GM18951 (cell line): Measurements from ENCODE around the gene GABBR2.

Experiments used
- POLR2A ChIP-seq: IDR thresholded peaks from 4 replicates; pipeline ENCODE4 v1.6.1; 2011; ENCODE audit warnings: mild to moderate bottlenecking; ENCODE audit not compliant: insufficient read length, insufficient read depth; ENCODE audit errors: extremely low read depth
- in situ Hi-C: fragments of 300-500 bp; cut with MboI; formaldehyde crosslinking; loops from one replicate; pipeline ENCODE4 v1.12.0; 2022; ENCODE audit warnings: low sequenced_read_pairs, mixed read lengths, inconsistent platforms; ENCODE audit not compliant: unreplicated experiment

Gene GABBR2

DNA sequence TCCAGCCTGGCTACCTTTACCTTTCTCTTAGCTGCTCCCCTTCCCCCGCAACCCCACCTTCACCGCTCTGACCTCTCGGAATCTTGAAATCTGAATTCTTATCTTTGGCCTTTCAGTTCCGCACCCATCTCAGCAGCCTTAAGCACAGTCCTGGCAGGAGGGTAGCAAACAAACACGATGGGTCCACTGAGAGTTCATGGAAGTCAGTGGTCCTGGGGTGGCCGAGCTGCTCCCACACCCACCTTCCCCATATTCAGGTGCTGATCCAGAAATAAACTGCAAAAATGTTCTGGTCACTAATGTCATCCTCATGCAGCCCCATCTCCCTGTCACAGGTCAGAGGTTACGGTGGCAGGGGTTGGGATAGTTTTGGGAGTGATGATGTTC lies 393.7 kb downstream of the GABBR2 start:
- in situ Hi-C loops, result loop anchor here (25.0 kb wide), 1 partner anchor 472 kb away; the partner anchor contains the start of gene ANKS6
- no peak for TF ChIP-seq POLR2A

DNA sequence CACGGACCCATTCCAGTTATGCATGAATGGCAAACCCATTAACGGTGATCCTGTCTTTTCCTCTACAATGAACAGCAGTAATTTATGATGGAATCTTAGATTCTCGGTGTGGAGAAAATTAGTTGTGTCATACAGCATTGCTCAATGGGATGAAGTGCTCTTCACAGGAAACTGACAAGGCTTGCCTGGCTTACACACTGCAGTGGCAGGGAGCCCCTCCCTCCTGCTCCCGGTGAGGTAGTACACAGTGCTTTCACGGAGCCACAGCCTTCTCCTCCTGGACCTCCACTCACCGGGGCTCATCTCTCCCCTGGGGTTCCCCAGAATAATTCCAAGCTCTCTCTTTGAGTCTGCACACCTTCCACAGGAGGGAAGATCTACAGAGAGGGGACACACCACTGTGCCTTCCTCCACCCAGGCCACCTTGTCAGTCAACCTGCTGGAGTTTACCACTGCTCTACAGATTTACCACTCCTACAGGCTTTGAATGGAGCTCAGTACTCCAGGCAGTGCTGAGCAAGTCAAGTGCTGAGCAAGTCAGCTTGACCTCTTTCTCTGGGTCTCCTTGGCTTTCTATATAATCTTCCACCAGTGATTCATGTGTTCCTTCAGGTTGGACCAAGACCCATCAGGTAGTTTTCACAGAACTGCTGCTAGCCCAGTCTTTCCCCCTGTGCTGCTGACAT lies 394.2 kb downstream of the GABBR2 start:
- in situ Hi-C loops, result loop anchor here (25.0 kb wide), 1 partner anchor 473 kb away; the partner anchor contains the start of gene ANKS6
- no peak for TF ChIP-seq POLR2A

DNA sequence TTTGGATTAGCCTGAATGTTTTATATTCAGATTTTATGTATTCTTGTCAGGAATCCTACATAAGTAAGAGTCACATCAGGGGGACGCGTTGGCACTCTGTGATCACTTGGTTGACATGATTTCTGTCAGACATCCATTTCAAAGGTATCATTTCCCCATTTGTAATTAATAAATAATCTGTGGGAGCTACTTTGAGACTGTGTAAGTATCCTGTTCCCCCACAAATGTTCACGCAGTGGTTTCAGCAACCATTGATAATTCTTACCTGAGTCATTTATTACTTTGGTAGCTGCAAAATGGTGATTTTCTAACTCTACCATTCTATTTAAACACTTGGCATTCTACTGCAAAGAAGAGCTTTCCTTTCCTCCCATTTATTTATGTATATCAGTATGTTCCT lies 396.4 kb downstream of the GABBR2 start:
- in situ Hi-C loops, result loop anchor here (25.0 kb wide), 1 partner anchor 475 kb away; the partner anchor contains the start of gene ANKS6
- TF ChIP-seq POLR2A, result no peak

DNA sequence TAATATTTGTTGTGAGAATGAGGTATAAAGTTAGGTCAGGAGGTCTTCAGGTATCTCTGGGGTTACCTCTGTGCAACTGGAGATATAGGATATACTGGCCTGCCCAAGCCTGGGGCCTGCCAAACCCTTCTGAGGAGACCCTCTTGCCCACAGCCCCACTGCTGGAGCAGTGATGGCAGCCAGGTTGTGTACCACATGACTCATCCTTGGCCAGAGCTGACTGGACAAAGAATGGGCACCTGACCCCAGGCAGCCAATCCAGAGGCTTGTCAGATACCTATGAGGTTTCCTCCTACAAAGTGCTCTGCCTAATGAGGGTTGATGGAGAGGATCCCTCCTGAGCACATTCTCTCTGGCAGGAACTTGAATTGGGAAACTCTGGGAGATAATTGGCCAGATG lies 397.2 kb downstream of the GABBR2 start:
- no peak for TF ChIP-seq POLR2A
- in situ Hi-C loops, result loop anchor here (25.0 kb wide), 1 partner anchor 476 kb away; the partner anchor contains the start of gene ANKS6

DNA sequence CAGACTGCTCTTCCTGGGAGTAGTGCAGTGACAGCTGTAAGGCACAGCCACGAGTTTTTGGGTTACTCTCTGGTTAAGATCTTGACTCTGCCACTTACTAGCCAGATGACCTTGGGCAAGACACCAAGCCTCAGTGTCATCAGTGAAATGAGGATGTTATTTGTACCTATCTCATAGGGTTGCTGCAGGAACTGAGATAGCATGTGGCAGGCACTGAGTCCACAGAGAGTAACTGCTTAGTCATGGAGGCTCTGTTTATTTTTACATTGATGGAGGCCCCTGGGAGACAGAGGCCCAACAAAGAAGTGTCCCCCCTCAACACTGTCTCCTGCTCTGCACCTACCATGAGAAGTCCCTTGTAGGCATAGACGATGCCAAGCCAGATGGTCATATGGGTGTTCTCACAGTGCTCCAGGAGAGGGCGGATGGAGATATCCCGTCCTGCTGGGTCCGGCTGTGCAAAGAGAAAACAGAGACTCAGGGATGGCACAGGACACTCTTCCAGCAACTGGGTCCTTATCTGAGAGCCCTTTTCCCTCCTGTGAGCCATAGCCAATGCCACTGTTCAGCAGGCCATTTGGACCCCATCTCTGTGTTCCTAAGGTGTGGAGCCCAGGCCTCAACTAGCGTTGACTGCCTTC lies 397.9 kb downstream of the GABBR2 start:
- in situ Hi-C loops, result loop anchor here (25.0 kb wide), 1 partner anchor 476 kb away; the partner anchor contains the start of gene ANKS6

DNA sequence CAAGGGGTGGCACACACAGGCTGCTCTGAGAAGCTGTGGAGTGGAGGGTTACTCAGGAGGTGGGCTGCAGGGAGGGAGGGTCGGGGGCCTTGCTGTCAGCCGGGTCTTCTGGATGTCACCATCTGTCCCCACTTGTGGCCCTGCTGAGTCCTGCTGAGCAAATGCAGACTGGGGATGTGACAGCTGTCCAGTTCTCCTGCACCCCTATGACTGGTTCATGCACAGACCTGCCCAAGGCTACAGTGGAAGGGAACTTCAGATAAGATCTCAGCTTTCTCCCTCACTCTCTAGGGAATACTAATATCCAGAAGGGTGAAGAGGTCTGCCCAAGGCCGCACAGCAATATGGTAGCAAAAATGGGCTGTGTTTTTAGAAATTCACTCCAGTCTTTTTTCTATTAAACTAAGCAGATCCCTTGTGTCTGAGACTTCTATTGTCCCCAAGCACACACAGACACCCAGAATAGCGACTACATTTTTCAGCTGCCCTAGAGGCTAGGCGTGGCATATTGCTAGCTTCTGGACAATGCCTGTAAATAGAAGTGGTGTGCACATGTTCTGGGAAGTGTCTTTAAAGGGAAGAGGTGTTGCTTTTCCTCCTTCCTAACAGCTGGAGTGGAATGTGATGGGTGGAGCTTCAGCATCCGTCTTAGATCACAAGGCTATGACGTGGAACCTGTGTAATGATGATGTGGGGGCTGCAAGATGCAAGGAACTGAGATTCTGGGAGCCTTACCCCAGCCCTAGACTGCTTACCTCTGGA lies 402.2 kb downstream of the GABBR2 start:
- no peak for TF ChIP-seq POLR2A
- in situ Hi-C loops, result loop anchor here (25.0 kb wide), 1 partner anchor 481 kb away; the partner anchor contains the start of gene ANKS6

More for the DNA sequence above, 397.9 kb downstream of the GABBR2 start:
- no peak for TF ChIP-seq POLR2A

DNA sequence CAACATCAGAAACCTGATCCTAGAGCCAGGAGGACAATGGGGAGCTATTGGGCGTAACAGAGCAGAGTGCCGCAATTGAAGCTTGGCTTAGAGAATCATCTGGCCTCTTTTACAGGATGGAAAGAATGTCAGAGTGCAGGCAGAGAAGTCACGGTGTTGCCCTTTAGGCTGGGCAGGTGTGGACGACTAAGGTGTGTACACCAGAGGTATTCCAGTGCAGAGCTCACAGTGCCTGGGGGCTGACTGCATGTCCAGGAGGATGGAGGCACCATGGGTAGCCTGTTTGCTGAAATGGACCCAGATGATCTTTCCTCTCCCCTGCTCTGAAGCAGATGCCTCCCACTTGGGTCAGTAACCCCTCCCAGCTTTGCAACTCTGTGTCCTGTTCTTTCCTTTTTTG lies 404.4 kb downstream of the GABBR2 start:
- no peak for TF ChIP-seq POLR2A
- in situ Hi-C loops, result loop anchor here (25.0 kb wide), 1 partner anchor 483 kb away; the partner anchor contains the start of gene ANKS6

DNA sequence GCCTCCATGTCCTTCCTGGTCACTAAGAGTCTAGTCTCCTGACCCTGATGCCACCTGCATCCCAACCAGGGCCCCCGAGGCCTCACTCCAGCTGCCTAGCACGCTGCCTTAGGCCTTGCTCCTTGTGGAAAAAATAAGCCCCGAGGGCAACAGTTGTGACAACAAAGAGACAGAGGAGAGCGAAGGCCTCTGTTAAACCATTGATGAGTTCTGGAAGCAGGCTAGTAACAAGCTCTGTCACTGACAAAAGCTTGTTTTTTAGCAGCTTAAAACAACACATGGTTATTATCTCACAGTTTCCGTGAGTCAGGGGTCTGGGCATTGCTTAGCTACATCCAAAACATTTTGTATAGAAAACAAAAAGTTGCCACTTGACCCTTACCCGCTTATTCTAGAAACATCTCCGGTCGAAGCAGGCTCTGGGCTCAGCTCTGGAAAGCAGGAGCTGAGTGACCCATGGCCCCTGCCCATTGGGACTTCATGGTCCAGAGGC lies 405.1 kb downstream of the GABBR2 start:
- no peak for TF ChIP-seq POLR2A
- in situ Hi-C loops, result loop anchor here (25.0 kb wide), 1 partner anchor 484 kb away; the partner anchor contains the start of gene ANKS6

DNA sequence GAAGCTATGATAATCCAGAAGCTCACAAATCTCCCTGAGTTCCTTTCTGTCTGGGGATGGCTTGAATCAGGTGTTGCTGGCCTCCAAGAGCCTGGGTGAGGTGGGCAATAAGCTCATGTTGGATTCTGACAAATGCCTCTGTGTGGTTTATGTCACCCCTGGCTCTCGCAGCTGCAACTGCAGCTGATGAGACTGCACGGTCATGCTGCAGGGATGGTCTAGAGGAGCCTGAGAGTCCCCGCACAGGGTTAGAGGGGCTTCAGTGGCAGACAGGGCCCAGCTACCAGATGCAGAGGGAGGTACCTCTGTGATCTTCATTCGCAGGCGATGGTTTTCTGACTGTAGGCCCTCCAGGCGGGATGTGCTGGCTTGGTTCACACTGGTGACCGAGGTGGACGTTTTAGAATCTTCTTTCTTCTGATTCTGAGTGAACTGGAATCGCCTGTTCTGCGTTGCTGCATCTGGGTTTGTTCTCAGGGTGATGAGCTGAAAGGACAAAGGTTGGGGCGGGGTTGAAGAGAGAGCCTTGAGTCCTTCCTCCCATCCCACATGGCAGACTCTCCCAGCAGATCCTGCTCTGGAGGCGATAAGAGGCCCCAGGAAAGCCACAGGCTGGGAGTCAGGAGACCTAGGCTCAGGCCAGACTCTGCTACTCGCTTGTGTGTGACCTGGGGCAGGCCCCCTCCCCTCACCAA lies 405.6 kb downstream of the GABBR2 start:
- TF ChIP-seq POLR2A, result no peak
- in situ Hi-C loops, result loop anchor here (25.0 kb wide), 1 partner anchor 484 kb away; the partner anchor contains the start of gene ANKS6

DNA sequence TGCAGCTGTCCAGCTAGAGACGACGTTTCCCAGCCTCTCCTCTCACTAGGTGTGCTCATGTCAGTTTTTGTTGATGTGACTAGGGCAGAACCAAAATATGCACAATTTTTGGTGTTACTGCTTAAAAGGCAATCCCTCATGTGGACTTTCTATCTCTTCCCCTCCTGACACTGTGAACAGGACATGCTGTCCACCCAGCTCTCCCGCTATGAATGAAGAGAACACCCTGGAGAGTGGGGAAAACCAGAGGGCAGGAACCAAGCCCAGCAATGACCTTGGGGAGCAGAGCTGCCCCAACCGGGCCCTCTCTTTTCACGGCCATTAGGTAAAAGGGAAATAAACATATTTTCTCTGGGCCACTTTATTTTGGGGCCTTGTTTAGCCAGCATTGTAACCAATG lies 406.6 kb downstream of the GABBR2 start:
- in situ Hi-C loops, result loop anchor here (25.0 kb wide), 1 partner anchor 485 kb away; the partner anchor contains the start of gene ANKS6
- TF ChIP-seq POLR2A, result no peak

DNA sequence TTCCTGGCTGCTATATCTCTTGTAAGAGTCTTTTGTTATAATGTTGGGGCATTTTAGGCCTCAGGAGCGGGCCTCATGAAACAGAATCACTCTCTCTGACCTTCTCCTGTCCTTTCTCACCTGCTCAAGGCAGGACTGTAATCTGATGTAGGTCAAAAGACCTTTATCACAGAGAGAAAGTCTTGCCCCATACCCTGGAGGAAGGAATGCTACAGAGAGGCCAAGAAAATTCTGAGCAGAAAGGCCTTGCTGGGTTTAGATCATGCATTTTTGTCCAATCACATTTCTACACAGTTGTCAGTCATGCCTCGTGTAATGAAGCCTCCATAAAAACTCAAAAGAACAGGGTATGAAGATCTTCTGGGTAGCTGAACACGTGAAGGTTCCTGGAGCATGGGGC lies 408.1 kb downstream of the GABBR2 start:
- in situ Hi-C loops, result loop anchor here (25.0 kb wide), 1 partner anchor 487 kb away; the partner anchor contains the start of gene ANKS6

DNA sequence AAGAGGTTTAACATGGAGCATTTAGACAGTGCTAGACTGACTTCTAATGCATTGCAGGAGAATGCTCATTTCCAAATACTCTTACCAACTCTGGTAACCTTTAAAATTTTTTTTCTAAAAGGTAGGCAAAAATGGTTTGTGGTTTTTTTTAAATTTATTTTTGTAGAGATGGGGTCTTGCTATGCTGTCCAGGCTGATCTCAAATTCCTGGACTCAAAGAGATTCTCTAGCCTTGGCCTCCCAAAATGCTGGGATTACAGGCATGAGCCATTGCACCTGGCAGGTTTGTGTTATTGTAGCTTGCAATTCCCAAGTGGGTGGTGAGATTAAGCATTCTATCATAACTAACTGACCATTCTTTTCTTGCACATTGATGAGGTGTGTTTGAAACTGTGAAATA lies 410.3 kb downstream of the GABBR2 start:
- in situ Hi-C loops, result no loop called here
- no peak for TF ChIP-seq POLR2A

More for the DNA sequence above, 408.1 kb downstream of the GABBR2 start:
- no peak for TF ChIP-seq POLR2A
